ENCODE results near the gene EVC2.

DNA sequence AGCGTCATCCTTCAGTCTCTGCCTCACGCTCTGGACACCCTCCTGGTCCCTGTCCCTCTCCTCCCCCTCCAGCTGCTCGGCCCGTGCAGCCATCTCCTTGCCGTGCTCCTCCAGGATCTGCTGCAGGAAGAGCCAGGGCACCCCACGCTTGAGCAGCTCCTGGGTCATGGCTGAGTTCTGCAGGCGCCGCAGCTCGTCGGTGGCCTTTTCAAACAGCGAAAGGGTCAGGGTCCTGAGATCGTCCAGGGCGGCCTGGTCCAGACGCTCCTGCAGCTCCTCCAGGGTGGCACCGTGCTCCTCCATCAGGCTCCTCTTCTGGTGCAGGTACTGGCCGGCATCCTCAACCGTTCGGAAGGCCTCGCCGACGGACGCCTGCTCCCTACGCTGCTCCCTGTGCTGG is 85.8 kb downstream of the EVC2 start:
- TF ChIP-seq, protein P1, sequence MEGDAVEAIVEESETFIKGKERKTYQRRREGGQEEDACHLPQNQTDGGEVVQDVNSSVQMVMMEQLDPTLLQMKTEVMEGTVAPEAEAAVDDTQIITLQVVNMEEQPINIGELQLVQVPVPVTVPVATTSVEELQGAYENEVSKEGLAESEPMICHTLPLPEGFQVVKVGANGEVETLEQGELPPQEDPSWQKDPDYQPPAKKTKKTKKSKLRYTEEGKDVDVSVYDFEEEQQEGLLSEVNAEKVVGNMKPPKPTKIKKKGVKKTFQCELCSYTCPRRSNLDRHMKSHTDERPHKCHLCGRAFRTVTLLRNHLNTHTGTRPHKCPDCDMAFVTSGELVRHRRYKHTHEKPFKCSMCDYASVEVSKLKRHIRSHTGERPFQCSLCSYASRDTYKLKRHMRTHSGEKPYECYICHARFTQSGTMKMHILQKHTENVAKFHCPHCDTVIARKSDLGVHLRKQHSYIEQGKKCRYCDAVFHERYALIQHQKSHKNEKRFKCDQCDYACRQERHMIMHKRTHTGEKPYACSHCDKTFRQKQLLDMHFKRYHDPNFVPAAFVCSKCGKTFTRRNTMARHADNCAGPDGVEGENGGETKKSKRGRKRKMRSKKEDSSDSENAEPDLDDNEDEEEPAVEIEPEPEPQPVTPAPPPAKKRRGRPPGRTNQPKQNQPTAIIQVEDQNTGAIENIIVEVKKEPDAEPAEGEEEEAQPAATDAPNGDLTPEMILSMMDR (IDR thresholded peaks at IDR 0.05; ENCODE audit: insufficient read depth, low read length), result no peak
- TF ChIP-seq, protein P2, sequence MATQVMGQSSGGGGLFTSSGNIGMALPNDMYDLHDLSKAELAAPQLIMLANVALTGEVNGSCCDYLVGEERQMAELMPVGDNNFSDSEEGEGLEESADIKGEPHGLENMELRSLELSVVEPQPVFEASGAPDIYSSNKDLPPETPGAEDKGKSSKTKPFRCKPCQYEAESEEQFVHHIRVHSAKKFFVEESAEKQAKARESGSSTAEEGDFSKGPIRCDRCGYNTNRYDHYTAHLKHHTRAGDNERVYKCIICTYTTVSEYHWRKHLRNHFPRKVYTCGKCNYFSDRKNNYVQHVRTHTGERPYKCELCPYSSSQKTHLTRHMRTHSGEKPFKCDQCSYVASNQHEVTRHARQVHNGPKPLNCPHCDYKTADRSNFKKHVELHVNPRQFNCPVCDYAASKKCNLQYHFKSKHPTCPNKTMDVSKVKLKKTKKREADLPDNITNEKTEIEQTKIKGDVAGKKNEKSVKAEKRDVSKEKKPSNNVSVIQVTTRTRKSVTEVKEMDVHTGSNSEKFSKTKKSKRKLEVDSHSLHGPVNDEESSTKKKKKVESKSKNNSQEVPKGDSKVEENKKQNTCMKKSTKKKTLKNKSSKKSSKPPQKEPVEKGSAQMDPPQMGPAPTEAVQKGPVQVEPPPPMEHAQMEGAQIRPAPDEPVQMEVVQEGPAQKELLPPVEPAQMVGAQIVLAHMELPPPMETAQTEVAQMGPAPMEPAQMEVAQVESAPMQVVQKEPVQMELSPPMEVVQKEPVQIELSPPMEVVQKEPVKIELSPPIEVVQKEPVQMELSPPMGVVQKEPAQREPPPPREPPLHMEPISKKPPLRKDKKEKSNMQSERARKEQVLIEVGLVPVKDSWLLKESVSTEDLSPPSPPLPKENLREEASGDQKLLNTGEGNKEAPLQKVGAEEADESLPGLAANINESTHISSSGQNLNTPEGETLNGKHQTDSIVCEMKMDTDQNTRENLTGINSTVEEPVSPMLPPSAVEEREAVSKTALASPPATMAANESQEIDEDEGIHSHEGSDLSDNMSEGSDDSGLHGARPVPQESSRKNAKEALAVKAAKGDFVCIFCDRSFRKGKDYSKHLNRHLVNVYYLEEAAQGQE (IDR thresholded peaks at IDR 0.05; ENCODE audit: insufficient replicate concordance, low read depth), result no peak
- TF ChIP-seq SPI1 (IDR thresholded peaks at IDR 0.05; ENCODE audit: borderline replicate concordance, low read depth) (no peak), GABPA (IDR thresholded peaks at IDR 0.05; ENCODE audit: low read depth) (no peak), POLR2AphosphoS5 (IDR thresholded peaks at IDR 0.05; ENCODE audit: low read depth) (no peak)

Measured in HL-60 (cell line).